HUES6 (cell line): Measurements from ENCODE around the gene STEAP1B.
"Not testable (repeated sequence)": the region's sequence is repeated elsewhere in the genome, so short reads cannot be mapped to it uniquely, and the experiment has no call there.

Experiments
- H3K27ac ChIP-seq: 2 replicates; pipeline ENCODE4 v1.7.0; 2013; ENCODE audit warnings: low read depth, mild to moderate bottlenecking, low read length, inconsistent platforms
- H3K27me3 ChIP-seq: 2 replicates; pipeline ENCODE4 v1.6.1; 2013; ENCODE audit warnings: low read length; ENCODE audit not compliant: control insufficient read depth, insufficient read depth
- H3K36me3 ChIP-seq: 2 replicates; pipeline ENCODE4 v1.6.1; 2013; ENCODE audit warnings: low read length; ENCODE audit not compliant: control insufficient read depth, insufficient read depth
- H3K4me1 ChIP-seq: 2 replicates; pipeline ENCODE4 v1.6.1; 2013; ENCODE audit warnings: low read length; ENCODE audit not compliant: control insufficient read depth, insufficient read depth
- H3K4me3 ChIP-seq: 2 replicates; pipeline ENCODE4 v1.5.1; 2013; ENCODE audit warnings: low read depth, low read length
- H3K9ac ChIP-seq: one replicate; pipeline ENCODE4 v1.6.1; 2013; ENCODE audit warnings: mild to moderate bottlenecking, low read length
- H3K9me3 ChIP-seq: 2 replicates; pipeline ENCODE4 v1.6.1; 2013; ENCODE audit warnings: low read depth, low read length; ENCODE audit not compliant: control insufficient read depth, insufficient read depth

The STEAP1B gene

DNA sequence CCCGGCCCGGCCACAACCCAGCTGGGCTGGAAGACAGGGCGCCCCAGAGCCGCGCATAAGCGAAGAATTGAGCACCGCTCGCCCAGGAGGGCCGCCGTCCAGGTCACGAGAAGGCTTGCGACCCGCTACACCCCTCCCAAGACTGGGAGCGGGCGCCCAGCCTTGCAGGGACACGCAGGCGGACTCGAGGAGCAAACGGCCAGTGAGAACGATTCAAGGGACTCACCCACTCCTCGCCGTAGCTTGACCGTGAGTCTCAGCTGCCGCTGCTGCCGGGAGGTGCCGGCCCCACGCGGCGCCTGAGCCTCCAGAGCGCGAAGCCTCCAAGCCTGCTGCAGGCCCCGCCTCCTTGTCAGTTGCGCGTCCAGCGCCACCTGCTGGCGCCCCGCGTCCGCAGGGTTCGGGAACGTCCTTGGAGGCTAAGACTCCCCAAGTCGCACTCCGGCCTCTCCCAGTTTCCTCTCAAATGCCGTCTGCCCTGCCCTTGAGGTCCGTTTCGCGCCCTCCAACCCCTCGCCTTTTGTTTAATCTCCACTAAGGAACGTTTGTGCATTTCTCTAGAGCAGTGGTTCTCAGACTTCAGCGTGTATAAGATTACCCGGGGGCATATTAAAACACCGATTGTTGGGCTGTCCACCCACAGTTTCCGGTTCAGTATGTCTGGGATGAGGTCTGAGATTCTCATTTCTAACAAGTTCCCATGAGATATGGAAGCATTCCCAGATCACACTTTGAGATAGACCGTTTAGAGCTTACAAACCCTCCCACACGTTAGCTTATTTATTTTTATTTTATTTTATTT is at the start of gene STEAP1B:
STEAP1B (minus strand) TSS at position 301 of the 802 bp plus-strand sequence. CDS start 5,333 bp downstream, outside the sequence.
- not testable (repeated sequence) for H3K27ac ChIP-seq, H3K9ac ChIP-seq, H3K4me1 ChIP-seq, H3K36me3 ChIP-seq, H3K9me3 ChIP-seq, H3K27me3 ChIP-seq
- peak within 1 kb of the TSS; percentile 60 for H3K4me3 ChIP-seq

- H3K4me3 ChIP-seq = peak overlapping the region; percentile 74
- H3K27ac ChIP-seq = peak overlapping the region; percentile 27; the same call in 1 of the 2 replicates
- H3K4me1 ChIP-seq = peaks cover 5% of the 10 kb centered on the region
- H3K27me3 ChIP-seq = no peaks in the 10 kb centered on the region
- no peaks in the 10 kb centered on the region for H3K9me3 ChIP-seq
- no peaks in the 10 kb centered on the region for H3K36me3 ChIP-seq
- peak overlapping the region; percentile 71 for H3K9ac ChIP-seq
Observed at GRCh38 chr7:22549051-22549450, 49.1 kb upstream of the STEAP1B start.

DNA sequence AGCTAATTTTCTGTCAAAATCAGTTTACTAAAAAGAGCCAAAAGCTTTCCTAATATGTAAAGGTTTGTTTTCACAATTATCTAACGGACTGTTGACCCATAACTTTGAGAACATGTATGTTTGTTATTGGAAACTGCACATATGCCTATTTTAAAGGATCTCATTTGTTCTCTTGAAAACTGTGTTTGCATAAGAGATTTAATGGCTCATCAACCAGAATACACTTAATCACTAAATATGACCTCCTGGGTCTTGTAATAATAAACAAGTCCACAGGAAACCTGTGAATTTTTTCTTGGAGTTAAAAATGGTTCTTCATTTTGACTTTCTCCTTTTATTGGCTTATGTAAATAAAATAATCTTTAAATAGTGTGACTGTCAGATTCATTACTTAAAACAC is 48.3 kb upstream of the STEAP1B start:
- no peak overlapping the region for H3K4me3 ChIP-seq
- H3K27ac ChIP-seq = no peak overlapping the region
- H3K9ac ChIP-seq = no peak overlapping the region
- H3K36me3 ChIP-seq = no peaks in the 10 kb centered on the region
- H3K4me1 ChIP-seq = peaks cover 5% of the 10 kb centered on the region
- no peaks in the 10 kb centered on the region for H3K9me3 ChIP-seq
- H3K27me3 ChIP-seq = no peaks in the 10 kb centered on the region

DNA sequence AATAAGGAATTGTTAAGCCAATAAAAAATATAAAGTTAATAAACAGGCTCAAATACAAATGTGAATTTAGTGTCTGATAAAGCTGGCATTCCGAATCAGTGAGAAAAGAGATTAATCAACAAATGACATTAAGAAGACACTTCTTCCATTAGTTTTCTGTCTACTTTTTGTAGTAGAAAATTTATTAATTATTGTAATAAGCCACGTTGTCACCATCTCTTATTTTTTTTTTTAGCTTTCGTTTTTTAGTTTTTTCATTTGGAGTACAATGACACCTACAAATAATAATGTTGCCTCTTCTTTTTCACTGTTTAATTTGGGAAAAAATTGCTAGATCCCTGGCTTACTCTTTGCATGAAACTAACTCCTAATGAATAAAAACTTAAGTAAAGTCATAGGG is 46.8 kb upstream of the STEAP1B start:
- Histone ChIP-seq H3K36me3 (no peaks in the 10 kb centered on the region), H3K4me3 (no peak overlapping the region), H3K9ac (no peak overlapping the region), H3K27ac (no peak overlapping the region), H3K4me1 (peaks cover 5% of the 10 kb centered on the region), H3K27me3 (no peaks in the 10 kb centered on the region), H3K9me3 (no peaks in the 10 kb centered on the region)

GRCh38 chr7:22545529-22545928 is 45.5 kb upstream of the STEAP1B start:
- Histone ChIP-seq H3K4me3 (no peak overlapping the region), H3K27ac (no peak overlapping the region), H3K9ac (no peak overlapping the region), H3K4me1 (peaks cover 5% of the 10 kb centered on the region), H3K27me3 (no peaks in the 10 kb centered on the region), H3K9me3 (no peaks in the 10 kb centered on the region), H3K36me3 (no peaks in the 10 kb centered on the region)

GRCh38 chr7:22544245-22544644 is 44.3 kb upstream of the STEAP1B start:
- Histone ChIP-seq H3K27me3 (no peaks in the 10 kb centered on the region), H3K36me3 (no peaks in the 10 kb centered on the region)

GRCh38 chr7:22543169-22543568 is 43.2 kb upstream of the STEAP1B start:
- H3K4me3 ChIP-seq = no peak overlapping the region
- no peak overlapping the region for H3K9ac ChIP-seq
- H3K27me3 ChIP-seq = no peaks in the 10 kb centered on the region
- H3K27ac ChIP-seq = no peak overlapping the region
- H3K36me3 ChIP-seq = no peaks in the 10 kb centered on the region
- no peaks in the 10 kb centered on the region for H3K4me1 ChIP-seq
- H3K9me3 ChIP-seq = no peaks in the 10 kb centered on the region

More at GRCh38 chr7:22544245-22544644, 44.3 kb upstream of the STEAP1B start:
- no peak overlapping the region for H3K27ac ChIP-seq
- no peaks in the 10 kb centered on the region for H3K9me3 ChIP-seq
- no peak overlapping the region for H3K9ac ChIP-seq
- no peak overlapping the region for H3K4me3 ChIP-seq
- H3K4me1 ChIP-seq = peaks cover 2% of the 10 kb centered on the region

DNA sequence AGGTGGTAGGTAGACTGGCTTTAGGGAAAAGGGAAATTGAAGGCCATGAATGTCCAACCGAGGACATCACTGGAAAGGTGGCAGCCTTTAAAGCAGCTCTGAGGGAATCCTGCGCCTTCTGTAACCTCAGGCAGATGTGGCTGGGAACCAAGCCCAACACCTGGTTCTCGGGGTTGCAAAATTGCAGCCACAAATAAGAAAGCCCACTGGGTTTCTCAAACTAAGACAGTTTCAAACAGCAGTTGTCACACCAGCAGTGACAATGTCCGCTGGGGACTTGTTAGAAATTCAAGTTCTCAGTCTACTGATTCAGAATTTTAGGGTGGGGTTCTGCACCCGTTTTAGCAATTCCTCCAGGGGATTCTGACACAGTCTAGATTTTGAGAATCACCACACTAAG is 42.7 kb upstream of the STEAP1B start:
- H3K4me1 ChIP-seq = no peaks in the 10 kb centered on the region
- no peaks in the 10 kb centered on the region for H3K9me3 ChIP-seq
- H3K36me3 ChIP-seq = no peaks in the 10 kb centered on the region
- H3K9ac ChIP-seq = no peak overlapping the region
- H3K27me3 ChIP-seq = no peaks in the 10 kb centered on the region
- H3K27ac ChIP-seq = no peak overlapping the region
- no peak overlapping the region for H3K4me3 ChIP-seq

GRCh38 chr7:22542254-22542653 is 42.3 kb upstream of the STEAP1B start:
- Histone ChIP-seq H3K36me3 (no peaks in the 10 kb centered on the region), H3K27ac (no peak overlapping the region), H3K9me3 (no peaks in the 10 kb centered on the region), H3K9ac (no peak overlapping the region), H3K4me1 (no peaks in the 10 kb centered on the region), H3K4me3 (no peak overlapping the region), H3K27me3 (no peaks in the 10 kb centered on the region)

DNA sequence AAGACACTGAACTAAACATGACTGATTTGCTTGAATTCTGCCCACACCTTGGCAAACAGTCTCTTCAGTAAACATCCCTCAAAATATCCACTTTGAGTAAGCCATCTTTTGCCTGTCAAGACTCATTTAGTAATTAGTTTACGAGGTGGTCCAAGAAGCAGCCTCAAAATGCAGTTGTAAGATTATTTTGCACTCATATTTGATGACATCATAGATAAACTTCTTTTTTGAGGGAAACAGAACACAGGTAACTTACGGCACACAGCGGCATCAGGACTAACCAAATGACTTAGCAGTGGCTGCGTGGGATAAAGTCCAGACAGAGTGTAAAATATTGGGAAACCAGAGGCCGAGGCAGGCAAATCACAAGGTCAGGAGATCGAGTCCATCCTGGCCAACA is 41.8 kb upstream of the STEAP1B start:
- Histone ChIP-seq H3K27ac (no peak overlapping the region), H3K27me3 (no peaks in the 10 kb centered on the region), H3K4me3 (no peak overlapping the region), H3K9ac (no peak overlapping the region), H3K4me1 (no peaks in the 10 kb centered on the region), H3K9me3 (no peaks in the 10 kb centered on the region), H3K36me3 (no peaks in the 10 kb centered on the region)

DNA sequence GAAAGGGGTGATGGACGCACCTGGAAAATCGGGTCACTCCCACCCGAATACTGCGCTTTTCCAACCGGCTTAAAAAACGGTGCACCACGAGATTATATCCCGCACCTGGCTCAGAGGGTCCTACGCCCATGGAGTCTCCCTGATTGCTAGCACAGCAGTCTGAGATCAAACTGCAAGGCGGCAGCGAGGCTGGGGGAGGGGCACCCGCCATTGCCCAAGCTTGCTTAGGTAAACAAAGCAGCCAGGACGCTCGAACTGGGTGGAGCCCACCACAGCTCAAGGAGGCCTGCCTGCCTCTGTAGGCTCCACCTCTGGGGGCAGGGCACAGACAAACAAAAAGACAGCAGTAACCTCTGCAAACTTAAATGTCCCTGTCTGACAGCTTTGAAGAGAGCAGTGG is 28.5 kb upstream of the STEAP1B start:
- not testable (repeated sequence) for H3K27me3 ChIP-seq, H3K9me3 ChIP-seq, H3K4me3 ChIP-seq

More for the DNA sequence above, 28.5 kb upstream of the STEAP1B start:
- H3K27ac ChIP-seq, H3K4me1 ChIP-seq, H3K36me3 ChIP-seq, H3K9ac ChIP-seq: not testable (repeated sequence)
